GM19043 (cell line): ENCODE results near the gene AIP.
"Not testable (repeated sequence)": the region's sequence is repeated elsewhere in the genome, so short reads cannot be mapped to it uniquely, and the experiment has no call there.

Experiments used
- ATAC-seq: cut with Tn5 transposase; IDR thresholded peaks from one replicate; pipeline ENCODE4 v1.9.1; 2021; ENCODE audit warnings: low read depth; ENCODE audit not compliant: unreplicated experiment

The AIP gene

GRCh38 chr11:67468056-67468455 lies 14.8 kb upstream of the AIP start:
- no peak for ATAC-seq

GRCh38 chr11:67468456-67468758 lies 14.4 kb upstream of the AIP start:
- ATAC-seq: no peak

GRCh38 chr11:67468759-67469507 lies 13.9 kb upstream of the AIP start, which contains the start of gene TMEM134:
TSS of gene TMEM134 (minus strand) at chr11:67469251. CDS start at chr11:67469192, 59 bp downstream.
- peak; percentile 68 for ATAC-seq

- ATAC-seq: no peak
Observed at GRCh38 chr11:67469508-67469811, 13.4 kb upstream of the AIP start.

- ATAC-seq: no peak
Observed at GRCh38 chr11:67470337-67471002, 12.4 kb upstream of the AIP start.

- ATAC-seq: no peak
Observed at GRCh38 chr11:67472882-67473281, 9.9 kb upstream of the AIP start.

GRCh38 chr11:67476692-67477091 lies 6.1 kb upstream of the AIP start:
- not testable (repeated sequence) for ATAC-seq

GRCh38 chr11:67477344-67478050 lies 5.3 kb upstream of the AIP start:
- not testable (repeated sequence) for ATAC-seq

- ATAC-seq: no peak
Observed at GRCh38 chr11:67482275-67482826, 475 bp upstream of the AIP start.

- no peak for ATAC-seq
Observed at GRCh38 chr11:67483831-67484665, 1.2 kb downstream of the AIP start.

- no peak for ATAC-seq
Observed at GRCh38 chr11:67484847-67485311, 2.1 kb downstream of the AIP start.

GRCh38 chr11:67485873-67486361 lies 3.1 kb downstream of the AIP start:
- ATAC-seq: not testable (repeated sequence)

- ATAC-seq: no peak
Observed at GRCh38 chr11:67486481-67487195, 3.8 kb downstream of the AIP start.

- no peak for ATAC-seq
Observed at GRCh38 chr11:67489203-67489884, 6.5 kb downstream of the AIP start.

- no peak for ATAC-seq
Observed at GRCh38 chr11:67489885-67490726, 7.3 kb downstream of the AIP start.

- no peak for ATAC-seq
Observed at GRCh38 chr11:67490727-67491065, 7.9 kb downstream of the AIP start.

- ATAC-seq: no peak
Observed at GRCh38 chr11:67491276-67492068, 8.6 kb downstream of the AIP start.
